ENCODE results near the gene RAI1.

The RAI1 gene

GRCh38 chr17:17760350-17760749 is 79.1 kb downstream of the RAI1 start:
- in situ Hi-C loops (cut with MboI; ENCODE audit: low sequenced_read_pairs), result no loop called here

- in situ Hi-C loops (cut with MboI; ENCODE audit: low sequenced_read_pairs), result no loop called here
These were observed 79.8 kb downstream of the RAI1 start for GRCh38 chr17:17760872-17761550.

GRCh38 chr17:17761894-17762743 is 80.9 kb downstream of the RAI1 start:
- in situ Hi-C loops (cut with MboI; ENCODE audit: low sequenced_read_pairs), result no loop called here

GRCh38 chr17:17762744-17763105 is 81.5 kb downstream of the RAI1 start:
- in situ Hi-C loops (cut with MboI; ENCODE audit: low sequenced_read_pairs), result no loop called here

- in situ Hi-C loops (cut with MboI; ENCODE audit: low sequenced_read_pairs), result no loop called here
These were observed 81.9 kb downstream of the RAI1 start for GRCh38 chr17:17763136-17763535.

- in situ Hi-C loops (cut with MboI; ENCODE audit: low sequenced_read_pairs), result no loop called here
These were observed 82.5 kb downstream of the RAI1 start for GRCh38 chr17:17763734-17764133.

DNA sequence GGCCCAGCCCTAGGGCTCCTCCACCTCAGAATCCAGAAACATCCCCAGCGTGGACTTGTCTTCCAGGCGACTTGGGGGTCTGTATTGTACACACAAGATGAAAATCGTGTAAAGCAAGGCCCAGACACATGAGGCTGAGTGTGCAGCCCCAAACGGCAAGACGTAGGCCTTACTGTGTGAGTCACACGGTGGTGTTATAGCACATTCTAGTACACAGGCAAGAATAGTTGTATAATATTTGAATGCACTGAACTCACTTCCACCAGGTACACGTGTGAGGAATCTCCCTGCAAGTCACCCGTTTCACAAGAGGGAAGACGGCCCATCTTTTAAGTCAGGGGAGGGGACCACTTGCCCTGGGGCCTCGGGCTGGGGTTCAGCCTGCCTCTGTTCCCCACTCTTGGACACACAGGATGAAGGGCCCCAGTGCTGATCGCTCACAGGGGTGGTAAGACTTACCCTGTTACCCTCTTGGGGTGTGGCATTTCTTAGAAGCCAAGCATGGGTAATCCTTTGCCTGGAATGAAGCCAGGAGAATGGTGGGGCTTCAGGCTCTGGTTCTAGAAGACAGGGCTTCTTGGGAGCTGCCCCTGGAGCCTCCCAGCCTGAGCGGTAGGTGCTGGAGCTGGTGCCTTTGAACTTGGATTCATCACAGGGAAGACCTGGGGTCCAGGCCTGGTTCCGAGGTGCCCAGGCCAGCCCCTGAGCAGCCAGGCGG is 84.3 kb downstream of the RAI1 start:
- in situ Hi-C loops (cut with MboI; ENCODE audit: low sequenced_read_pairs), result no loop called here

- in situ Hi-C loops (cut with MboI; ENCODE audit: low sequenced_read_pairs), result no loop called here
These were observed 85.0 kb downstream of the RAI1 start for GRCh38 chr17:17766077-17766743.

GRCh38 chr17:17766744-17767120 is 85.5 kb downstream of the RAI1 start:
- in situ Hi-C loops (cut with MboI; ENCODE audit: low sequenced_read_pairs), result no loop called here

GRCh38 chr17:17767154-17767869 is 86.1 kb downstream of the RAI1 start:
- in situ Hi-C loops (cut with MboI; ENCODE audit: low sequenced_read_pairs), result no loop called here

DNA sequence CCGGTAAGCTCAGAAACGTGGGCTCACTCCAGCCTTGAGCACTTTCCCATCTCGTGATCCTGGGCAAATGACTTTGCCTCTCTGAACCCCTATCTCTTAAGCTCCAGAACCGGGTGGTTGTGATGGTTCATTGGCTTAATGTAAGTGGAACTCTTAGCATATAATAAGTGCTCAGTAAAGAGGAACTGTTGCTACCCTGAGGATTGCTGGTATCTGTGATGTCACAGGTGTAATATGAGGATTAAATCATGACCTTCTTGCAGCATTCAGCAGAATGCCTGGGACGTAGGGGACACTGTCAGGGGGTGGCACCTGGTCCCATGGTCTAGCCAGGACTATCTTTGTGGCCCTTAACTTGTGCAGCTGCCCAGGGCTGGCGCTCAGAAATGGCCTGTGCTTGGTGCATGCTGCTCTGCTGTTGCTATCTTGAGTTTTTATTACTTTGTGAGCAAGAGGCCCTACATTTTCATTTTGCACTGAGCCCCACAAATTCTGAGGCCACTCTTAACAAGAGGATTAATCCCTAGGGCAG is 86.7 kb downstream of the RAI1 start:
- in situ Hi-C loops (cut with MboI; ENCODE audit: low sequenced_read_pairs), result no loop called here

- in situ Hi-C loops (cut with MboI; ENCODE audit: low sequenced_read_pairs), result no loop called here
These were observed 87.3 kb downstream of the RAI1 start for GRCh38 chr17:17768424-17769088.

- in situ Hi-C loops (cut with MboI; ENCODE audit: low sequenced_read_pairs), result no loop called here
These were observed 88.8 kb downstream of the RAI1 start for GRCh38 chr17:17769869-17770631.

- in situ Hi-C loops (cut with MboI; ENCODE audit: low sequenced_read_pairs), result no loop called here
These were observed 89.4 kb downstream of the RAI1 start for GRCh38 chr17:17770632-17771044.

DNA sequence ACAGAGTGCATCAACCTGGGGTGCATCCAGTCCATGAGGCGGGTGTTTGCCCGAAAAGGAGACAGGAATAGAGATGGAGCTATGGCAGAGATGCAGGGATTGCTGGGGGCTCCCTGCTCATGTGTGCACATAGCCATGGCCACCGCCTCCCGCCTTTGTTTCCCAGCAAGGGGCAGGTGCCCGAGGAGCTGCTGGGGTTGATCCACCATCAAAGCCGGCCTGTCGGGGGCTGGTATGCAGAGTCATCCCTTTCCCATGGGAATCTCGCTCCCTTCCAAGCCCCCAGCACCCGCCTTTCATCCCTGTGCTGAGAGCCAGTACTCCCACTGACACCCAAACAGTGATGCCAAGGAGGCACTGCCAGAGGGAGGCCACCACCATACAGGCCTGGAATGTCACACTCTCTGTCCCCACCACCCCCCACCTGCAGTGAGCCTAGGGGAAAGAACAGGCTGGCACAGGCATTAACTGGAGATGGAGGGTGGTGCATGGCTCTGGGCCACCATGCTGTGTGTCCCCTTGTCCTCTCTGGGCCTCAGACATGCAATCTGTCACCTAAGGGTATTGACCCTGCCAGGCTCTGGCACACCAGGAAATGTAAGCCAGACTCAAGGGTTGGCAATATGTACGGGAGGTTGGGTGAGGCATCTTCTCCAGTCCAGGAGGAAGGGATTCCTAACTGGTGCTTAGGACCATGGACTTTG is 90.4 kb downstream of the RAI1 start:
- in situ Hi-C loops (cut with MboI; ENCODE audit: low sequenced_read_pairs), result no loop called here

DNA sequence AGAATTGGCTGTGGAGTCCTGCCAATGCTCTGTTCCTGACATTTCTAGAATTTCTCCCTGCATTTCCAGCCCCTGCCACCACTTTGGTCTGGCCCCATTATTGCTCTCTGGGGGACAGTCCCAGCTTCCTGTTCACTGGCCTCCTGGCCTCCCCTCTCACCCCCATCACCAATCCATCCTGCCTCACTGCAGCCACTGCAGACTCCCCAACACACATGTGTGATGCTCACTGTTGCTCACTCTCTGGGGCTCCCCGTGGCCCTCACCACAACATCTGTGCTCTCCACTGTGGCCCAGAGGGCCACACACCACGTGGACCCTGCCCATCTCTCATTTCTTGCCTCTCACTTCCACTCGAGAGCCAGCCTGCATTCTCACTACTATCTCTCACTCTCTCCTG is 91.0 kb downstream of the RAI1 start:
- in situ Hi-C loops (cut with MboI; ENCODE audit: low sequenced_read_pairs), result no loop called here

- in situ Hi-C loops (cut with MboI; ENCODE audit: low sequenced_read_pairs), result no loop called here
These were observed 93.0 kb downstream of the RAI1 start for GRCh38 chr17:17774009-17774881.

- in situ Hi-C loops (cut with MboI; ENCODE audit: low sequenced_read_pairs), result no loop called here
These were observed 95.6 kb downstream of the RAI1 start for GRCh38 chr17:17776889-17777288.
